WERI-Rb-1 (cell line): Measurements from ENCODE around the gene CSNK1G2.
A peak's percentile ranks its signal among the peaks of the same experiment; 100 is the strongest.

Experiments used
- DNase-seq: peaks from one replicate; pipeline ENCODE4 v3.0.0-alpha.2; 2020
- H3K27ac ChIP-seq: fragments of 250-450 bp; sonication (Bioruptor Pico); 2 replicates; pipeline ENCODE4 v1.5.1; 2020; ENCODE audit warnings: mild to moderate bottlenecking, moderate library complexity
- H3K27me3 ChIP-seq: fragments of 250-450 bp; sonication (Bioruptor Pico); 2 replicates; pipeline ENCODE4 v1.5.1; 2021; ENCODE audit warnings: mild to moderate bottlenecking, low read depth, moderate library complexity; ENCODE audit not compliant: insufficient read depth, severe bottlenecking
- H3K36me3 ChIP-seq: fragments of 250-450 bp; sonication (Bioruptor Pico); 2 replicates; pipeline ENCODE4 v1.5.1; 2020; ENCODE audit warnings: mild to moderate bottlenecking, moderate library complexity
- H3K4me3 ChIP-seq: 2 replicates; pipeline ENCODE4 v1.5.1; 2011; ENCODE audit warnings: low read depth, mild to moderate bottlenecking, control low read depth, low read length
- H3K9me3 ChIP-seq: fragments of 250-450 bp; sonication (Bioruptor Pico); 2 replicates; pipeline ENCODE4 v1.5.1; 2021; ENCODE audit warnings: mild to moderate bottlenecking, moderate library complexity; ENCODE audit not compliant: severe bottlenecking
- TF ChIP-seq, protein P1 (sequence below): IDR thresholded peaks from 2 replicates; pipeline ENCODE4 v1.5.1; 2011; ENCODE audit warnings: low read depth, mild to moderate bottlenecking, control low read depth, inconsistent platforms, low read length

The CSNK1G2 gene

GRCh38 chr19:1925544-1925943 is 15.4 kb upstream of the CSNK1G2 start:
- TF ChIP-seq, protein P1, sequence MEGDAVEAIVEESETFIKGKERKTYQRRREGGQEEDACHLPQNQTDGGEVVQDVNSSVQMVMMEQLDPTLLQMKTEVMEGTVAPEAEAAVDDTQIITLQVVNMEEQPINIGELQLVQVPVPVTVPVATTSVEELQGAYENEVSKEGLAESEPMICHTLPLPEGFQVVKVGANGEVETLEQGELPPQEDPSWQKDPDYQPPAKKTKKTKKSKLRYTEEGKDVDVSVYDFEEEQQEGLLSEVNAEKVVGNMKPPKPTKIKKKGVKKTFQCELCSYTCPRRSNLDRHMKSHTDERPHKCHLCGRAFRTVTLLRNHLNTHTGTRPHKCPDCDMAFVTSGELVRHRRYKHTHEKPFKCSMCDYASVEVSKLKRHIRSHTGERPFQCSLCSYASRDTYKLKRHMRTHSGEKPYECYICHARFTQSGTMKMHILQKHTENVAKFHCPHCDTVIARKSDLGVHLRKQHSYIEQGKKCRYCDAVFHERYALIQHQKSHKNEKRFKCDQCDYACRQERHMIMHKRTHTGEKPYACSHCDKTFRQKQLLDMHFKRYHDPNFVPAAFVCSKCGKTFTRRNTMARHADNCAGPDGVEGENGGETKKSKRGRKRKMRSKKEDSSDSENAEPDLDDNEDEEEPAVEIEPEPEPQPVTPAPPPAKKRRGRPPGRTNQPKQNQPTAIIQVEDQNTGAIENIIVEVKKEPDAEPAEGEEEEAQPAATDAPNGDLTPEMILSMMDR: no peak
- H3K9me3 ChIP-seq: peaks cover 4% of the 10 kb centered on the region
- peaks cover 35% of the 10 kb centered on the region for H3K36me3 ChIP-seq
- H3K4me3 ChIP-seq: no peak overlapping the region
- DNase-seq: no peak
- peaks cover 3% of the 10 kb centered on the region for H3K27me3 ChIP-seq
- H3K27ac ChIP-seq: no peak overlapping the region

DNA sequence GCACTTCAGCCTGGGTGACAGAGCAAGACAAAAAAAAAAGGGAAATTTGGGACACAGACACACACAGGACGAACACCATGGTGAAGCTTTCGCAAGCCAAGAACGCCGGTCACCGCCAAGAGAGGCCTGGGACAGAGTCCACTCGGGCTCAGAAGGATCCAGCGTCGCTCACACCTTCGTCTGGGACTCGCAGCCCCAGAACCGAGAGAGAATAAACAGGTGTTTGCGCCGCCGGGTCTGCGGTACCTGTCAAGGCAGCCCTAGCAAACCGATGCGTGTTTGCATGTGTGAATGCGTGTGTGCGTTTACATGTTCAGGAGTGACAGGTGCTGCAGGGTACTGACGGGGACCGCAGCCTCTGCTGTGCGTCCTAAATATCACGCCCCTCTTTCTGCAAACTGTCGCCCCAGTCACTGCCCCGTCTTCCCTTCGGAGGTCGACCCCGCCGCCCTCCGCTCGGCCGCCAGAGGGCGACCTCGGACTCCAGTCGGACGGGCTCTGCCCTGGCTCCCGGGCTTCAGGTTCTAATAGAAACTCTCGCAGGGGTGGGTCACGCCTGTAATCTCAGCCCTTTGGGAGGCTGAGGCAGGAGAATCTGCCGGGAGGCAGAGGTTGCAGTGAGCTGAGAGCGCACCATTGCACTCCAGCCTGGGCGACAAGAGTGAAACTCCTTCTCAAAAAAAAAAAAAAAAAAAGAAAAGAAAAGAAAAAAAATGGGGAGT is 11.8 kb upstream of the CSNK1G2 start:
- DNase-seq: peak; percentile 79
- TF ChIP-seq, protein P1: peak; percentile 91
- Histone ChIP-seq H3K4me3 (peak overlapping the region; percentile 8), H3K36me3 (peaks cover 9% of the 10 kb centered on the region), H3K27me3 (peaks cover 3% of the 10 kb centered on the region), H3K27ac (no peak overlapping the region), H3K9me3 (peaks cover 16% of the 10 kb centered on the region)

- Histone ChIP-seq H3K27me3 (peaks cover 3% of the 10 kb centered on the region), H3K4me3 (no peak overlapping the region), H3K27ac (no peak overlapping the region), H3K9me3 (peaks cover 21% of the 10 kb centered on the region), H3K36me3 (no peaks in the 10 kb centered on the region)
- TF ChIP-seq, protein P1: no peak
- no peak for DNase-seq
Measured at GRCh38 chr19:1931445-1931844, 9.5 kb upstream of the CSNK1G2 start.

DNA sequence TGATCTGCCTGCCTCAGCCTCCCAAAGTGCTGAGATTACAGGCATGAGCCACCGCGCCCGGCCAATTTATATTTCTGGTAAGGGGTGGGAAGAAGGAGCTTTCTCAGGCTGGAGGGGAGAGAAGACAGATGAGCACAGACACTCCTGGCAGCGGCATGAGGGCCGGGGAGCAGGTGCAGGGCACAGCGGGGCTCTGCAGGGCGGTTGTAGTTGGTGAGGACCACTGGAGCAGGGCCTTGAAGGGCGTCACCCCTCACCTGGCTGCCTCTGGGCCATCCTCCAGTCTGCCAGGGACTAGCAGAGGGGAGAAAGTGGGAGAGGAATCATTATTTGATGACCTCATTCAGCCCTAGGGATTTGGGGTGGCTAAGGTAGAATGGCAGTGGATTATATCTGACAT is 8.6 kb upstream of the CSNK1G2 start:
- Histone ChIP-seq H3K4me3 (no peak overlapping the region), H3K36me3 (no peaks in the 10 kb centered on the region), H3K9me3 (peaks cover 21% of the 10 kb centered on the region), H3K27me3 (peaks cover 3% of the 10 kb centered on the region), H3K27ac (no peak overlapping the region)
- no peak for DNase-seq
- TF ChIP-seq, protein P1: no peak

- H3K27ac ChIP-seq: no peak overlapping the region
- no peak for DNase-seq
- TF ChIP-seq, protein P1: no peak
- H3K4me3 ChIP-seq: no peak overlapping the region
- H3K9me3 ChIP-seq: peaks cover 17% of the 10 kb centered on the region
- H3K27me3 ChIP-seq: peaks cover 3% of the 10 kb centered on the region
- H3K36me3 ChIP-seq: no peaks in the 10 kb centered on the region
Measured at GRCh38 chr19:1933244-1933643, 7.7 kb upstream of the CSNK1G2 start.

GRCh38 chr19:1933942-1934341 is 7.0 kb upstream of the CSNK1G2 start:
- DNase-seq: no peak
- TF ChIP-seq, protein P1: no peak
- no peak overlapping the region for H3K27ac ChIP-seq
- no peak overlapping the region for H3K4me3 ChIP-seq
- peaks cover 17% of the 10 kb centered on the region for H3K9me3 ChIP-seq
- peaks cover under 1% of the 10 kb centered on the region for H3K27me3 ChIP-seq
- H3K36me3 ChIP-seq: no peaks in the 10 kb centered on the region
